SK-N-SH treated with all-trans-retinoic acid at 6 μM for 48 hours (cell line): Measurements from ENCODE around the gene TTK.

Source experiments
- ATAC-seq: fragments of 200-7000 bp; cut with Tn5 transposase; 3 replicates; pipeline ENCODE4 v1.9.1; 2020; ENCODE audit warnings: mild to moderate bottlenecking, moderate library complexity
- ARNTL ChIP-seq: fragments of 450-650 bp; formaldehyde crosslinking; IDR thresholded peaks from 2 replicates; pipeline ENCODE4 v1.5.0; 2020; ENCODE audit warnings: low read depth, mild to moderate bottlenecking, moderate library complexity, borderline replicate concordance
- CREB5 ChIP-seq: fragments of 250-450 bp; sonication (Bioruptor Pico); IDR thresholded peaks from 2 replicates; pipeline ENCODE4 v1.5.1; 2020; ENCODE audit warnings: low read depth, mild to moderate bottlenecking, moderate library complexity
- CSDC2 ChIP-seq: fragments of 250-450 bp; sonication (Bioruptor Pico); IDR thresholded peaks from 2 replicates; pipeline ENCODE4 v1.5.0; 2020; ENCODE audit warnings: mild to moderate bottlenecking, moderate library complexity
- CSRNP3 ChIP-seq: fragments of 250-450 bp; sonication (Bioruptor Pico); IDR thresholded peaks from 2 replicates; pipeline ENCODE4 v1.5.1; 2021; ENCODE audit warnings: mild to moderate bottlenecking, moderate library complexity
- ESRRG ChIP-seq: fragments of 250-450 bp; sonication (Bioruptor Pico); IDR thresholded peaks from 2 replicates; pipeline ENCODE4 v1.6.1; 2021; ENCODE audit warnings: mild to moderate bottlenecking
- GLIS3 ChIP-seq: fragments of 250-450 bp; sonication (Bioruptor Pico); IDR thresholded peaks from 2 replicates; pipeline ENCODE4 v1.5.0; 2020; ENCODE audit warnings: mild to moderate bottlenecking, moderate library complexity
- ISL1 ChIP-seq: fragments of 250-450 bp; sonication (Bioruptor Pico); IDR thresholded peaks from 2 replicates; pipeline ENCODE4 v2.1.2; 2022; ENCODE audit warnings: mild to moderate bottlenecking, moderate library complexity
- OSR1 ChIP-seq: fragments of 250-450 bp; sonication (Bioruptor Pico); IDR thresholded peaks from 2 replicates; pipeline ENCODE4 v1.8.0; 2022; ENCODE audit warnings: moderate library complexity, mild to moderate bottlenecking, inconsistent platforms
- PATZ1 ChIP-seq: fragments of 250-450 bp; sonication (Bioruptor Pico); IDR thresholded peaks from 2 replicates; pipeline ENCODE4 v1.8.0; 2020; ENCODE audit warnings: mild to moderate bottlenecking, moderate library complexity, borderline replicate concordance
- POU6F1 ChIP-seq: fragments of 250-450 bp; sonication (Bioruptor Pico); IDR thresholded peaks from 2 replicates; pipeline ENCODE4 v1.8.0; 2021; ENCODE audit warnings: low read depth, mild to moderate bottlenecking, moderate library complexity, borderline replicate concordance
- PPARA ChIP-seq: fragments of 250-450 bp; sonication (Bioruptor Pico); IDR thresholded peaks from 2 replicates; pipeline ENCODE4 v1.5.0; 2020; ENCODE audit warnings: mild to moderate bottlenecking, borderline replicate concordance
- RARB ChIP-seq: fragments of 250-450 bp; sonication (Bioruptor Pico); IDR thresholded peaks from 2 replicates; pipeline ENCODE4 v1.8.0; 2021; ENCODE audit warnings: mild to moderate bottlenecking, moderate library complexity
- SNAI2 ChIP-seq: fragments of 250-450 bp; sonication (Bioruptor Pico); IDR thresholded peaks from 2 replicates; pipeline ENCODE4 v1.5.0; 2020; ENCODE audit warnings: mild to moderate bottlenecking, moderate library complexity
- TCF4 ChIP-seq: fragments of 250-450 bp; sonication (Bioruptor Pico); IDR thresholded peaks from 2 replicates; pipeline ENCODE4 v1.8.0; 2021; ENCODE audit warnings: mild to moderate bottlenecking, moderate library complexity, borderline replicate concordance
- TOX ChIP-seq: fragments of 250-450 bp; sonication (Bioruptor Pico); IDR thresholded peaks from 2 replicates; pipeline ENCODE4 v1.8.0; 2021; ENCODE audit warnings: mild to moderate bottlenecking, moderate library complexity, borderline replicate concordance
- TSHZ2 ChIP-seq: fragments of 250-450 bp; sonication (Bioruptor Pico); IDR thresholded peaks from 2 replicates; pipeline ENCODE4 v1.5.0; 2020; ENCODE audit warnings: mild to moderate bottlenecking, moderate library complexity
- ZFP3 ChIP-seq: fragments of 250-450 bp; sonication (Bioruptor Pico); IDR thresholded peaks from 2 replicates; pipeline ENCODE4 v1.5.0; 2020; ENCODE audit warnings: mild to moderate bottlenecking, moderate library complexity
- ZFP30 ChIP-seq: fragments of 450-650 bp; formaldehyde crosslinking; IDR thresholded peaks from 2 replicates; pipeline ENCODE4 v1.5.0; 2022; ENCODE audit warnings: mild to moderate bottlenecking, moderate library complexity
- ZNF565 ChIP-seq: fragments of 450-650 bp; formaldehyde crosslinking; conservative IDR thresholded peaks from 2 replicates; pipeline ENCODE4 v1.5.0; 2020; ENCODE audit warnings: low read depth, mild to moderate bottlenecking, moderate library complexity
- ZNF70 ChIP-seq: fragments of 450-650 bp; formaldehyde crosslinking; IDR thresholded peaks from 2 replicates; pipeline ENCODE4 v1.5.0; 2020; ENCODE audit warnings: mild to moderate bottlenecking, moderate library complexity
- ZNF8 ChIP-seq: fragments of 450-650 bp; formaldehyde crosslinking; IDR thresholded peaks from 2 replicates; pipeline ENCODE4 v1.5.0; 2020; ENCODE audit warnings: mild to moderate bottlenecking, moderate library complexity

Gene TTK

GRCh38 chr6:80022803-80023202 lies 18.4 kb downstream of the TTK start:
- TF ChIP-seq CSDC2 (CRISPR knock-in tag), result no peak
- no peak for TF ChIP-seq ZNF565
- no peak for TF ChIP-seq TSHZ2 (CRISPR knock-in tag)
- TF ChIP-seq ZFP30 (CRISPR knock-in tag), result no peak
- no peak for TF ChIP-seq PPARA (CRISPR knock-in tag)
- TF ChIP-seq RARB (CRISPR knock-in tag), result no peak
- no peak for TF ChIP-seq CREB5 (CRISPR knock-in tag)
- no peak for TF ChIP-seq ZFP3 (CRISPR knock-in tag)
- no peak for TF ChIP-seq ARNTL
- no peak for TF ChIP-seq ZNF8
- no peak for TF ChIP-seq POU6F1 (CRISPR knock-in tag)
- TF ChIP-seq PATZ1 (CRISPR knock-in tag), result no peak
- no peak for TF ChIP-seq OSR1 (CRISPR knock-in tag)
- no peak for TF ChIP-seq ESRRG (CRISPR knock-in tag)
- TF ChIP-seq ZNF70 (CRISPR knock-in tag), result no peak
- TF ChIP-seq TCF4, result no peak
- peak; percentile 92 for ATAC-seq

- no peak for ATAC-seq
- TF ChIP-seq ISL1 (CRISPR knock-in tag) (no peak), TSHZ2 (CRISPR knock-in tag) (no peak), CSRNP3 (no peak), ZNF70 (CRISPR knock-in tag) (no peak), TCF4 (no peak), ZNF8 (no peak), RARB (CRISPR knock-in tag) (no peak), ESRRG (CRISPR knock-in tag) (no peak), GLIS3 (CRISPR knock-in tag) (no peak)
Observed at GRCh38 chr6:80028589-80028988, 24.1 kb downstream of the TTK start.

- ATAC-seq, result no peak
- TF ChIP-seq CSDC2 (CRISPR knock-in tag) (no peak), ARNTL (no peak), ZNF70 (CRISPR knock-in tag) (no peak), SNAI2 (CRISPR knock-in tag) (no peak), ZNF565 (no peak), TCF4 (no peak), ZNF8 (no peak), PPARA (CRISPR knock-in tag) (no peak), ZFP30 (CRISPR knock-in tag) (no peak), ISL1 (CRISPR knock-in tag) (no peak), PATZ1 (CRISPR knock-in tag) (no peak), TOX (CRISPR knock-in tag) (no peak)
Observed at GRCh38 chr6:80029470-80029869, 25.0 kb downstream of the TTK start.
